IMR-90 (cell line): ENCODE results near the gene DDX53. TPM values are rescaled to one million over a fixed set of nuclear protein-coding genes. Genes with fewer than 3 reads are reported as not detected.

Experiments used
- ATAC-seq: fragments of 200-7000 bp; cut with Tn5 transposase; 2 replicates; pipeline ENCODE4 v1.9.1; 2020; ENCODE audit warnings: low read depth, mild to moderate bottlenecking, moderate library complexity
- BruUV-seq: library from RNA; stranded (reverse); fragments of 400-500 nt; replicated peaks from 2 replicates; lab custom pipeline; 2021; lab: Mats Ljungman, UMichigan
- CTCF ChIA-PET: fragments of 300-600 bp; formaldehyde crosslinking; extraction: SDS; loops from one replicate; lab custom pipeline; 2021; ENCODE audit warnings: antibody characterized with exemption; lab: Yijun Ruan, JAX
- POLR2A ChIA-PET: fragments of 300-600 bp; sonication (Branson Sonifier 250); formaldehyde crosslinking; loops from one replicate; lab custom pipeline; 2022; ENCODE audit warnings: antibody characterized with exemption; ENCODE audit not compliant: unreplicated experiment; lab: Charles Lee
- DNase-seq: peaks from one replicate; pipeline ENCODE4 v3.0.0; 2013
- H2AFZ ChIP-seq: replicated peaks from 2 replicates; pipeline ENCODE3; 2013; ENCODE audit warnings: low read length, mild to moderate bottlenecking; ENCODE audit not compliant: poor library complexity
- H2AK5ac ChIP-seq: 2 replicates; pipeline ENCODE4 v1.6.1; 2013; ENCODE audit warnings: low read depth, low read length, inconsistent platforms
- H2AK9ac ChIP-seq: replicated peaks from 2 replicates; pipeline ENCODE3; 2013; ENCODE audit warnings: mild to moderate bottlenecking, low read depth, low read length, moderate library complexity; ENCODE audit not compliant: poor library complexity
- H2BK120ac ChIP-seq: 2 replicates; pipeline ENCODE4 v1.6.1; 2013; ENCODE audit warnings: low read depth, low read length, inconsistent platforms
- H2BK15ac ChIP-seq: 3 replicates; pipeline ENCODE4 v1.6.1; 2013; ENCODE audit warnings: low read depth, low read length, inconsistent platforms
- H2BK20ac ChIP-seq: 2 replicates; pipeline ENCODE4 v1.6.1; 2013; ENCODE audit warnings: low read depth, mild to moderate bottlenecking, inconsistent platforms, low read length, moderate library complexity
- H2BK5ac ChIP-seq: 2 replicates; pipeline ENCODE4 v1.6.1; 2013; ENCODE audit warnings: mild to moderate bottlenecking, low read depth, low read length, inconsistent platforms; ENCODE audit not compliant: poor library complexity, severe bottlenecking
- H3K14ac ChIP-seq: replicated peaks from 2 replicates; pipeline ENCODE4 v1.6.1; 2013; ENCODE audit warnings: low read depth, low read length, inconsistent platforms
- H3K18ac ChIP-seq: 2 replicates; pipeline ENCODE4 v1.6.1; 2013; ENCODE audit warnings: low read depth, low read length, control low read depth
- H3K23ac ChIP-seq: 2 replicates; pipeline ENCODE4 v1.6.1; 2013; ENCODE audit warnings: low read depth, low read length, inconsistent platforms
- H3K27ac ChIP-seq: 2 replicates; pipeline ENCODE4 v1.5.1; 2013; ENCODE audit warnings: mild to moderate bottlenecking, control low read depth, low read length; ENCODE audit not compliant: insufficient read depth
- H3K27me3 ChIP-seq: 2 replicates; pipeline ENCODE4 v1.6.1; 2013; ENCODE audit warnings: low read length; ENCODE audit not compliant: control insufficient read depth, insufficient read depth
- H3K36me3 ChIP-seq: 2 replicates; pipeline ENCODE4 v1.6.1; 2013; ENCODE audit warnings: low read length, mixed read lengths; ENCODE audit not compliant: control insufficient read depth, insufficient read depth
- H3K4ac ChIP-seq: 2 replicates; pipeline ENCODE4 v1.6.1; 2013; ENCODE audit warnings: low read depth, low read length, inconsistent platforms
- H3K4me1 ChIP-seq: 2 replicates; pipeline ENCODE4 v1.6.1; 2013; ENCODE audit warnings: low read length, mixed read lengths; ENCODE audit not compliant: control insufficient read depth, insufficient read depth
- H3K4me2 ChIP-seq: 2 replicates; pipeline ENCODE4 v1.6.1; 2013; ENCODE audit warnings: low read depth, mild to moderate bottlenecking, control low read depth, low read length, moderate library complexity
- H3K4me3 ChIP-seq: 2 replicates; pipeline ENCODE4 v1.5.1; 2013; ENCODE audit warnings: low read depth, mild to moderate bottlenecking, control low read depth, low read length, moderate library complexity; ENCODE audit not compliant: insufficient read depth
- H3K56ac ChIP-seq: 2 replicates; pipeline ENCODE4 v1.6.1; 2013; ENCODE audit warnings: low read length, inconsistent platforms; ENCODE audit not compliant: insufficient read depth; ENCODE audit errors: extremely low read depth
- H3K79me1 ChIP-seq, 2 experiments: 2 replicates each; pipeline ENCODE4 v1.6.1; 2013; ENCODE audit warnings: low read length in 2 of 2, inconsistent platforms in 1 of 2, low read depth in 1 of 2
- H3K9ac ChIP-seq: 2 replicates; pipeline ENCODE4 v1.6.1; 2013; ENCODE audit warnings: low read depth, low read length, control low read depth
- H3K9me1 ChIP-seq: 2 replicates; pipeline ENCODE4 v1.6.1; 2013; ENCODE audit warnings: low read length, inconsistent platforms; ENCODE audit not compliant: insufficient read depth
- H3K9me3 ChIP-seq: 2 replicates; pipeline ENCODE4 v1.6.1; 2013; ENCODE audit warnings: low read length; ENCODE audit not compliant: control insufficient read depth, insufficient read depth
- H4K20me1 ChIP-seq: 2 replicates; pipeline ENCODE4 v1.6.1; 2013; ENCODE audit warnings: low read length, inconsistent platforms; ENCODE audit not compliant: insufficient read depth
- H4K5ac ChIP-seq: 2 replicates; pipeline ENCODE4 v1.6.1; 2013; ENCODE audit warnings: mild to moderate bottlenecking, low read depth, low read length, control low read depth
- H4K8ac ChIP-seq, 2 experiments: 2 replicates each; pipeline ENCODE4 v1.6.1; 2013; ENCODE audit warnings: low read depth in 2 of 2, low read length in 2 of 2, control low read depth in 1 of 2, inconsistent platforms in 1 of 2
- H4K91ac ChIP-seq: 2 replicates; pipeline ENCODE4 v1.6.1; 2013; ENCODE audit warnings: low read depth, low read length, inconsistent platforms; ENCODE audit not compliant: insufficient read depth
- CEBPB ChIP-seq: IDR thresholded peaks from 2 replicates; pipeline ENCODE4 v1.6.1; 2012; ENCODE audit warnings: low read depth, low read length, improper control_type of control experiment
- CHD1 ChIP-seq: IDR thresholded peaks from 2 replicates; pipeline ENCODE4 v1.6.1; 2012; ENCODE audit warnings: low read depth, low read length, improper control_type of control experiment
- MAFK ChIP-seq: IDR thresholded peaks from 2 replicates; pipeline ENCODE4 v1.6.1; 2012; ENCODE audit warnings: low read depth, low read length, improper control_type of control experiment
- NFE2L2 ChIP-seq: fragments of 150-350 bp; IDR thresholded peaks from 2 replicates; pipeline ENCODE4 v1.6.1; 2016; ENCODE audit warnings: low read depth, mild to moderate bottlenecking, low read length
- POLR2A ChIP-seq: IDR thresholded peaks from 2 replicates; pipeline ENCODE4 v1.6.1; 2012; ENCODE audit warnings: mild to moderate bottlenecking, low read depth, low read length
- RAD21 ChIP-seq: IDR thresholded peaks from 2 replicates; pipeline ENCODE4 v1.6.1; 2012; ENCODE audit warnings: low read length, improper control_type of control experiment
- RCOR1 ChIP-seq: IDR thresholded peaks from 2 replicates; pipeline ENCODE4 v1.6.1; 2012; ENCODE audit warnings: mild to moderate bottlenecking, low read length, improper control_type of control experiment; ENCODE audit not compliant: insufficient replicate concordance
- SMC3 ChIP-seq: fragments of 150-350 bp; IDR thresholded peaks from 2 replicates; pipeline ENCODE4 v1.6.1; 2016; ENCODE audit warnings: low read depth, mild to moderate bottlenecking, antibody characterized with exemption, low read length, moderate library complexity
- WGBS, 2 experiments: methylation state at CpG; one replicate each; pipeline versions ENCODE4 v1.1.5 to v1.1.7; 2013; ENCODE audit warnings: missing lambda C conversion rate in 2 of 2; ENCODE audit not compliant: insufficient read length in 1 of 2; ENCODE audit errors: extremely low coverage in 2 of 2; 5-methylcytosine and 5-hydroxymethylcytosine counted together
- dilution Hi-C: fragments of 300-500 bp; cut with HindIII; formaldehyde crosslinking; loops from one replicate; pipeline ENCODE4 v1.14.3; 2018; ENCODE audit warnings: low sequenced_read_pairs; ENCODE audit not compliant: unreplicated experiment
- in situ Hi-C: fragments of 300-500 bp; cut with MboI; formaldehyde crosslinking; loops from 3 replicates; pipeline ENCODE4 v1.14.3; 2019; ENCODE audit warnings: low sequenced_read_pairs, inconsistent platforms, mixed read lengths
- intact Hi-C: fragments of 100-400 bp; cut with micrococcal nuclease; formaldehyde crosslinking; loops from 2 replicates; pipeline ENCODE4 v1.10.0; 2022
- polyA plus RNA-seq, 3 experiments: library from polyadenylated mRNA; depleted of rRNA; stranded (reverse); fragments of >200 nt; gene quantifications; 2 replicates each; pipeline ENCODE4 v1.2.3, GENCODE V29; 2012; ENCODE audit warnings: low replicate concordance in 1 of 3
- total RNA-seq: library from RNA; depleted of rRNA; stranded (reverse); fragments of >200 nt; gene quantifications from 2 replicates; pipeline ENCODE4 v1.2.3, GENCODE V29; 2012

Gene DDX53
- total and polyA plus RNA-seq, 2 of the 4 experiments (the other 2 are of a cell fraction): not detected

GRCh38 chrX:22968494-22968893, 31.3 kb upstream of the DDX53 start:
- H2BK120ac ChIP-seq: no peak overlapping the region
- in situ Hi-C loops: no loop called here
- no peak overlapping the region for H3K27ac ChIP-seq
- no peaks in the 10 kb centered on the region for H3K4me1 ChIP-seq
- dilution Hi-C loops: no loop called here
- ChIA-PET POLR2A (no interaction called here), CTCF (interaction anchor here (0.6 to 1.0 kb wide), 2 partner anchors 40 to 126 kb away, joined by 3 read pairs; no protein-coding TSS in a partner anchor)
- no peak overlapping the region for H3K56ac ChIP-seq
- no peaks in the 10 kb centered on the region for H3K36me3 ChIP-seq
- BruUV-seq: no TSS peak
- intact Hi-C loops: no loop called here
- no peak overlapping the region for H2BK5ac ChIP-seq
- H2AK9ac ChIP-seq: no peak overlapping the region
- no peak overlapping the region for H3K23ac ChIP-seq
- no peak overlapping the region for H3K18ac ChIP-seq
- H2AK5ac ChIP-seq: no peak overlapping the region
- no peaks in the 10 kb centered on the region for H3K27me3 ChIP-seq
- H3K79me1 ChIP-seq: no peaks in the 10 kb centered on the region
- H4K20me1 ChIP-seq: no peaks in the 10 kb centered on the region
- no peak for TF ChIP-seq CEBPB
- TF ChIP-seq RAD21: no peak
- no peak for TF ChIP-seq CHD1
- TF ChIP-seq POLR2A: no peak
- TF ChIP-seq RCOR1: no peak
- no peak for TF ChIP-seq NFE2L2
- no peak for TF ChIP-seq MAFK
- TF ChIP-seq SMC3: no peak
- no peaks in the 10 kb centered on the region for H3K9me3 ChIP-seq
- no peak overlapping the region for H2AFZ ChIP-seq
- H2BK20ac ChIP-seq: no peak overlapping the region
- no peak overlapping the region for H3K4me3 ChIP-seq
- H3K9ac ChIP-seq: no peak overlapping the region
- H3K14ac ChIP-seq: no peak overlapping the region
- WGBS, 2 experiments: no CpG with 5 or more reads among the region's 2 CpGs
- H3K4ac ChIP-seq: no peak overlapping the region
- DNase-seq (no peak), ATAC-seq (no peak)
- no peaks in the 10 kb centered on the region for H3K9me1 ChIP-seq
- H3K4me2 ChIP-seq: no peak overlapping the region
- H4K91ac ChIP-seq: no peak overlapping the region
- H4K5ac ChIP-seq: no peak overlapping the region
- no peak overlapping the region for H2BK15ac ChIP-seq
- H4K8ac ChIP-seq: no peak overlapping the region
